ENCODE measurements around the gene SNX18. TPM values are rescaled to one million over a fixed set of nuclear protein-coding genes. Genes with fewer than 3 reads are reported as not detected.

Gene SNX18
- polyA plus RNA-seq, 1 of the 3 experiments (the other 2 are of a cell fraction) = 4.6 TPM

DNA sequence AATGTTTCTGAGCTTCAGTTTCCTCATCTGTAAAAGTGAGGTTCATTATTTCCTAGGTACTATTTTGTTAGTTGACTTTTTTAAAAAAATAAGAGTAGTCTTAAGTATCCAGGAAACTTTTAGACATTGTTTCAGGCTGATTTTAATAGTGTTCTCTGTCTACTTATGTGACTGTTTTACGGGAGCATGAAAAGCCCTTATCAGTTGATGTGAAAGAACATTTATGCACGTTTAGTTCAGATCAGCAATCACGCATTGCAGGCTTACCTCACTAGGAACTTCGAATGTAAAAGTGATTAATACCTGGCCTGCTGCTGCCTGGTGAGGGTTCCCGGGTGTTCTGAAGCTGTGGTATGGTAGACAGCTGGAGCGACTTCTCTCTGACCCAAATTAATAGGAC, 8.1 kb downstream of the SNX18 start:
- 76% methylated on average over 6 of the region's 6 CpGs for WGBS (ENCODE audit: low lambda C conversion rate)
- POLR2A ChIA-PET = no interaction called here
- no peak for DNase-seq

DNA sequence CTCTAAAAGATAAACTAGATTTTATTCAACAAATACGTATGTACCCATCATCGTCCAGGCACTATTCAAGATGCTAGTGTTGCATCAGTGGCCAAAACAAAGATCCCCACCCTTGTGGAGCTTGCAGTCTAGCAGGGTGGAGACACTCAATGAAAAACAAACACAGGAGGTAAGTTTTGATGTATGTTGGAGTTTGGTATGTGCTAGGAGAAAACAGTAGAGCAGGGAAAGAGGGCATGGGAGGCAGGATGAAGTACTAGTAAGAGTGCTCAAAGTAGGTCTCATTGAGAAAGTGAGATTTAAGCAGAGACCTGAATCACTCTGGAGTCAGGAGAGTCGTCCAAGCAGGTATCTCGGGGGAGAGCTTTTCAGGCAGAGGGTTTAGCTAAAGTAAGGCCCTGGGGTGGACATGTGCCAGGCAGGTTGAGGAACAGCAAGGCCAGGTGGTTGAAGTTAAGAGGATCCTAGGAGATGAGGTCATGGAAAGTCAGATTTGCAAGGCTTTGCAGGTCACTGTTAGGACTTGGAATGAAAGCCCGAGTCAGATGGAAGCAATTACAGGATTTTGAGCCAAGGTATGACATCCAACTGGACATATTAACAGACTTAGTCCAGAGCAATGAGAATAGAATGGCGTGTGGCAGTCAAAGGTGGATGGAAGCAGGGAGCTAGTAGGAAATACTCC, 9.2 kb downstream of the SNX18 start:
- Histone ChIP-seq H3K4me2 (no peak overlapping the region), H3F3A (replicated peaks; ENCODE audit: insufficient read depth) (no peaks in the 10 kb centered on the region), H3K9ac (no peak overlapping the region), H3K4me3 (ENCODE audit: low read depth in 2 of 2, low read length in 1 of 2) (no peak overlapping the region), H3K79me2 (ENCODE audit: insufficient read depth) (peaks cover 49% of the 10 kb centered on the region), H3K9me2 (no peaks in the 10 kb centered on the region), H3K27ac (ENCODE audit: low read depth in 2 of 2, low read length in 1 of 2) (no peak overlapping the region), H3K9me3 (no peaks in the 10 kb centered on the region), H3K27me3 (ENCODE audit: insufficient read depth) (no peaks in the 10 kb centered on the region), H3K4me1 (ENCODE audit: control insufficient read depth in 1 of 2, insufficient read depth in 2 of 2, low read depth in 1 of 2, low read length in 1 of 2) (peaks cover 0 to 32% of the 10 kb centered on the region in 2 experiments; a peak in 3 of 4 replicates), H4K20me1 (ENCODE audit: insufficient read depth) (no peaks in the 10 kb centered on the region), H2AFZ (ENCODE audit: low read depth) (no peak overlapping the region), H3K36me3 (replicated peaks in 1 of 2; ENCODE audit: control insufficient read depth in 1 of 2, insufficient read depth in 2 of 2, low read length in 1 of 2) (peaks cover 0 to 4% of the 10 kb centered on the region in 2 experiments)
- WGBS (ENCODE audit: low lambda C conversion rate) = 94% methylated on average over 6 of the region's 6 CpGs
- CTCF ChIA-PET = interaction anchor here (0.5 to 4.1 kb wide), 3 partner anchors 9 to 627 kb away, joined by 3 to 30 read pairs (median 3); partner anchors contain the start of gene SNX18
- DNase-seq = no peak
- TF ChIP-seq TEAD4 (IDR thresholded peaks at IDR 0.05; ENCODE audit: borderline replicate concordance, insufficient read depth) (no peak), TCF12 (IDR thresholded peaks at IDR 0.05) (no peak), ELF1 (IDR thresholded peaks at IDR 0.05) (no peak), GATA2 (CRISPR knock-in tag; IDR thresholded peaks at IDR 0.05) (no peak), NFIC (IDR thresholded peaks at IDR 0.05; ENCODE audit: borderline replicate concordance) (no peak), JUND (IDR thresholded peaks at IDR 0.05) (no peak)
- TF ChIP-seq, protein P1, sequence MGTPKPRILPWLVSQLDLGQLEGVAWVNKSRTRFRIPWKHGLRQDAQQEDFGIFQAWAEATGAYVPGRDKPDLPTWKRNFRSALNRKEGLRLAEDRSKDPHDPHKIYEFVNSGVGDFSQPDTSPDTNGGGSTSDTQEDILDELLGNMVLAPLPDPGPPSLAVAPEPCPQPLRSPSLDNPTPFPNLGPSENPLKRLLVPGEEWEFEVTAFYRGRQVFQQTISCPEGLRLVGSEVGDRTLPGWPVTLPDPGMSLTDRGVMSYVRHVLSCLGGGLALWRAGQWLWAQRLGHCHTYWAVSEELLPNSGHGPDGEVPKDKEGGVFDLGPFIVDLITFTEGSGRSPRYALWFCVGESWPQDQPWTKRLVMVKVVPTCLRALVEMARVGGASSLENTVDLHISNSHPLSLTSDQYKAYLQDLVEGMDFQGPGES (IDR thresholded peaks at IDR 0.05; ENCODE audit: low read depth, low read length) = no peak
- POLR2A ChIA-PET = no interaction called here

More for the DNA sequence above, 8.1 kb downstream of the SNX18 start:
- H3K4me2 ChIP-seq = no peak overlapping the region
- no peaks in the 10 kb centered on the region for H3K9me2 ChIP-seq
- H2AFZ ChIP-seq (ENCODE audit: low read depth) = no peak overlapping the region
- no peak overlapping the region for H3K9ac ChIP-seq
- H3F3A ChIP-seq (replicated peaks; ENCODE audit: insufficient read depth) = no peaks in the 10 kb centered on the region
- H3K4me1 ChIP-seq (ENCODE audit: control insufficient read depth in 1 of 2, insufficient read depth in 2 of 2, low read depth in 1 of 2, low read length in 1 of 2) = peaks cover 0 to 33% of the 10 kb centered on the region in 2 experiments; a peak in 3 of 4 replicates
- no peak for TF ChIP-seq YY1 (IDR thresholded peaks at IDR 0.05; ENCODE audit: low read depth)
- no peak for TF ChIP-seq TCF12 (IDR thresholded peaks at IDR 0.05)
- TF ChIP-seq CHD2 (IDR thresholded peaks at IDR 0.05; ENCODE audit: low read length, partially characterized antibody) = no peak
- TF ChIP-seq GABPA (IDR thresholded peaks at IDR 0.05; ENCODE audit: low read depth) = no peak
- no peak for TF ChIP-seq GATA2 (CRISPR knock-in tag; IDR thresholded peaks at IDR 0.05)
- no peak for TF ChIP-seq TAF1 (IDR thresholded peaks at IDR 0.05; ENCODE audit: borderline replicate concordance, low read depth, low read length)
- TF ChIP-seq TEAD4 (IDR thresholded peaks at IDR 0.05; ENCODE audit: borderline replicate concordance, insufficient read depth) = no peak
- TF ChIP-seq NRF1 (IDR thresholded peaks at IDR 0.05; ENCODE audit: low read depth, low read length) = no peak
- no peak for TF ChIP-seq FOSL2 (IDR thresholded peaks at IDR 0.05; ENCODE audit: borderline replicate concordance, low read depth)
- TF ChIP-seq, protein P1 (IDR thresholded peaks at IDR 0.05; ENCODE audit: low read depth, low read length) = no peak
- TF ChIP-seq, protein P2, sequence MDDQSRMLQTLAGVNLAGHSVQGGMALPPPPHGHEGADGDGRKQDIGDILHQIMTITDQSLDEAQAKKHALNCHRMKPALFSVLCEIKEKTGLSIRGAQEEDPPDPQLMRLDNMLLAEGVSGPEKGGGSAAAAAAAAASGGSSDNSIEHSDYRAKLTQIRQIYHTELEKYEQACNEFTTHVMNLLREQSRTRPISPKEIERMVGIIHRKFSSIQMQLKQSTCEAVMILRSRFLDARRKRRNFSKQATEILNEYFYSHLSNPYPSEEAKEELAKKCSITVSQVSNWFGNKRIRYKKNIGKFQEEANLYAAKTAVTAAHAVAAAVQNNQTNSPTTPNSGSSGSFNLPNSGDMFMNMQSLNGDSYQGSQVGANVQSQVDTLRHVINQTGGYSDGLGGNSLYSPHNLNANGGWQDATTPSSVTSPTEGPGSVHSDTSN (IDR thresholded peaks at IDR 0.05) = no peak
- no peak for TF ChIP-seq FOXM1 (IDR thresholded peaks at IDR 0.05; ENCODE audit: low read depth)
- no peak for TF ChIP-seq RFX5 (IDR thresholded peaks at IDR 0.05; ENCODE audit: low read length)
- TF ChIP-seq JUND (IDR thresholded peaks at IDR 0.05) = no peak
- CTCF ChIA-PET = interaction anchor here (2.3 to 4.1 kb wide), 3 partner anchors 8 to 341 kb away, joined by 9 to 30 read pairs (median 15); partner anchors contain the start of gene SNX18
- peaks cover 0 to 4% of the 10 kb centered on the region in 2 experiments for H3K36me3 ChIP-seq (replicated peaks in 1 of 2; ENCODE audit: control insufficient read depth in 1 of 2, insufficient read depth in 2 of 2, low read length in 1 of 2)
- no peaks in the 10 kb centered on the region for H3K27me3 ChIP-seq (ENCODE audit: insufficient read depth)
- H4K20me1 ChIP-seq (ENCODE audit: insufficient read depth) = no peaks in the 10 kb centered on the region
- peak overlapping the region in 1 of 2 experiments; percentile 43; a peak in 1 of 4 replicates for H3K27ac ChIP-seq (ENCODE audit: low read depth in 2 of 2, low read length in 1 of 2)
- H3K4me3 ChIP-seq (ENCODE audit: low read depth in 2 of 2, low read length in 1 of 2) = no peak overlapping the region
- H3K9me3 ChIP-seq = no peaks in the 10 kb centered on the region
- peaks cover 55% of the 10 kb centered on the region for H3K79me2 ChIP-seq (ENCODE audit: insufficient read depth)
